Liver (tissue), 3 donors: ENCODE measurements around the gene DTNB.

Experiments
- JUND ChIP-seq, 2 donors: IDR thresholded peaks; 2 replicates each; pipeline ENCODE4 v1.6.1; 2016; ENCODE audit warnings: antibody characterized with exemption in 2 of 2
- TAF1 ChIP-seq: conservative IDR thresholded peaks from 2 replicates; pipeline ENCODE4 v1.6.1; 2016; ENCODE audit warnings: antibody characterized with exemption, mild to moderate bottlenecking
- TF ChIP-seq, protein P1 (sequence below): fragments of 150-350 bp; IDR thresholded peaks from 2 replicates; pipeline ENCODE4 v1.5.1; 2017; ENCODE audit warnings: improper control_type of control experiment, low read depth, low read length; ENCODE audit not compliant: missing input control
- donor health status: healthy.
- donor health status: healthy.

DNA sequence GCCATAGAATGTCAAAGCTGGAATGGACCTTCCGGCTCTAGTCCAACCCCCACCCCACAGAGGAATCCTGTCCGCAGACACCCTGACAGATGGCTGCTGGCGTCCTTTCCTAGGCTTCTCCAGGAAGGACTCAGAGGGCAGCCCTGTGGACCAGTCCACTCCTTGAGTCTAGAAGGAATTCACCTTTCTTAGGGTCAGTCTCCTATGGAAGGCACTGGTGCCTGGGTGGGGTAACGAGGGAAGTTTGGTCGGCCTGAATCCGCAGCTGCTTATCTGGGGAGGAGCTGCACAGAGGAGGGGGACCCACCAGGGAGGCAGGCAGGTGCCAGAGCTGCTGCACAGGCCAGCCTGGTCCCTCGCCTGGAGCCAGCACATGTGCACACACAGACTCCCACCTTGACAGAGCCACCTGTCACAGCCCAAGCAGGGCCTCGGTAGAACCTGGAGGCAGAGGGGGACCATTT lies 334.1 kb downstream of the DTNB start:
- TF ChIP-seq TAF1, result no peak
- TF ChIP-seq, protein P1, sequence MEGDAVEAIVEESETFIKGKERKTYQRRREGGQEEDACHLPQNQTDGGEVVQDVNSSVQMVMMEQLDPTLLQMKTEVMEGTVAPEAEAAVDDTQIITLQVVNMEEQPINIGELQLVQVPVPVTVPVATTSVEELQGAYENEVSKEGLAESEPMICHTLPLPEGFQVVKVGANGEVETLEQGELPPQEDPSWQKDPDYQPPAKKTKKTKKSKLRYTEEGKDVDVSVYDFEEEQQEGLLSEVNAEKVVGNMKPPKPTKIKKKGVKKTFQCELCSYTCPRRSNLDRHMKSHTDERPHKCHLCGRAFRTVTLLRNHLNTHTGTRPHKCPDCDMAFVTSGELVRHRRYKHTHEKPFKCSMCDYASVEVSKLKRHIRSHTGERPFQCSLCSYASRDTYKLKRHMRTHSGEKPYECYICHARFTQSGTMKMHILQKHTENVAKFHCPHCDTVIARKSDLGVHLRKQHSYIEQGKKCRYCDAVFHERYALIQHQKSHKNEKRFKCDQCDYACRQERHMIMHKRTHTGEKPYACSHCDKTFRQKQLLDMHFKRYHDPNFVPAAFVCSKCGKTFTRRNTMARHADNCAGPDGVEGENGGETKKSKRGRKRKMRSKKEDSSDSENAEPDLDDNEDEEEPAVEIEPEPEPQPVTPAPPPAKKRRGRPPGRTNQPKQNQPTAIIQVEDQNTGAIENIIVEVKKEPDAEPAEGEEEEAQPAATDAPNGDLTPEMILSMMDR, result no peak
- TF ChIP-seq JUND (IDR thresholded peaks at IDR 0.05), result no peak
